Right ventricle myocardium inferior (tissue), 1 donor: ENCODE results near the gene KIF27. TPM values are rescaled to one million over a fixed set of nuclear protein-coding genes. Genes with fewer than 3 reads are reported as not detected.
"Not testable (repeated sequence)": the region's sequence is repeated elsewhere in the genome, so short reads cannot be mapped to it uniquely, and the experiment has no call there.

Experiments used
- ATAC-seq: fragments of 200-7000 bp; cut with Tn5 transposase; one replicate; pipeline ENCODE4 v1.9.1; 2020; ENCODE audit warnings: mild to moderate bottlenecking, moderate library complexity
- DNase-seq: peaks from one replicate; pipeline ENCODE4 v3.0.0; 2021; ENCODE audit errors: missing footprints
- intact Hi-C: fragments of 100-400 bp; cut with DNase I; formaldehyde crosslinking; loops from one replicate; pipeline ENCODE4 v1.11.0; 2022
- microRNA-seq: library from miRNA; unstranded; fragments of <30 nt; microRNA quantifications from one replicate; pipeline ENCODE4 v1.2.0, GENCODE V29; 2020
- total RNA-seq: library from RNA; stranded (reverse); fragmentation: NEBNext Ultra II Directional; extraction: Animal tissue kit (Norgen Biotek cat#: 25700); gene quantifications from one replicate; pipeline ENCODE4 v1.2.1, GENCODE V29; 2021
- donor health status: DM: no; HTN: yes; CAD: no; lungs with severe emphysema.

Gene KIF27
- total RNA-seq, 1 donor from 2014 or later = 3.4 TPM

DNA sequence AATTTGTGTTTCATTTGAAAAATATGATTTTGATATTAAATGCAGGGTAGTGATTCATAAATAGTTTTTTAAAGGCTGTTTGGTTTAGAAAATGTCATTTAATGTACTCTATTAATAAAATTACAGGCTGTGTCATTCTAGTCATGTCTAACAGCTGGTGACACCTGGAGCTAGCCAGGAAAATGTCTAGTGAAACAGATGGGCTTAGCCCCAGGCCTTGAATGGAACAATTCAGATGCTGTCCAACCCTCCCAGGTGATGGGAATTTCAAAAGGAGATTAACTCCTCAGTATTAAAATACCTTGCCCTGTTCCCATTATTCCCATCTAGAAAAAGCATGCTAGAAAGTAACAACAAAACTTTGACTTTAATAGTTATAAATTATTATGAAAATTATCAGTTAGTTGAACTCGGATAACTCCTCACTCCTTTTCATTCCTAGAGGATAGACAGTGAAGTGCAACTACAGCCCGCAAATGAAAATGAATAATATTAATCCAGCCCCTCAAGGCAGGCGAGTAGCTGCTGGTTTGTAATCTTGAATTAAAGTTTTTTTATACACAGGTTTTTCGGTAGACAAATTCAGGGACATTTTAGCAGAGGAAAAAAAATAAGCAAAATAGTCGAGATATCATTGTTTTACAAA lies 90.7 kb downstream of the KIF27 start:
- DNase-seq, intact Hi-C loops: not testable (repeated sequence)
- ATAC-seq = peak; percentile 72

DNA sequence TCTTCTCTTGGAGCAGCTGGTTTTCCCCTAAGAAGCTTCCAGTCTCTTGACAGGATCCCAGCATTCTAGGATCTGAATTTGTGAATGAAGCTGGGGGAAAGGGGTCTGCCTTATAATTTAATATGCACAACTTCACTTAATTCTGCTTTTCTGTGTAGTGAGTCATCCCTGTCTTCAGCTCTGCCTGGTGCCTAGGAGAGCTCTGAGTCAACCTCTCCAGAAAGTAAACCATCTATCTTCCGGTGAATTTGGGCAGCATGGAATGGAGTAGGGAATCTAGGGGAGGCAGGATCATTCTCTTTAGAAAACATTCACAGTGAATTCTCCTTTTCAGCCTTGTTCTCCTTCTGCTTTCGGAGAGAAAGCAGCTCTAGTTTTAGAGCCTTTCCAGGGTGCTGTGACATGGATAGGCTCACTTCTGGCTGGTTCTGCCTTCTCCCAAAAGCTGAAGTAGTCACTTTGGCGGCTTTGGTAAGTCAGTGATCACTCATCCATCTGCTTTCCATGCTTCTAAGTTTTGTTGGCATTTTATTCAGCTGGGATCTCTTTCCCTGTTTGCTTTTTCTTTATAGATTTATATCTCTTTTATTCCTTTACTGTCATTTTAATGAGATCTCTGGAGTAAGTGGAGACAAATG lies 96.1 kb downstream of the KIF27 start:
- DNase-seq, intact Hi-C loops, ATAC-seq: not testable (repeated sequence)

DNA sequence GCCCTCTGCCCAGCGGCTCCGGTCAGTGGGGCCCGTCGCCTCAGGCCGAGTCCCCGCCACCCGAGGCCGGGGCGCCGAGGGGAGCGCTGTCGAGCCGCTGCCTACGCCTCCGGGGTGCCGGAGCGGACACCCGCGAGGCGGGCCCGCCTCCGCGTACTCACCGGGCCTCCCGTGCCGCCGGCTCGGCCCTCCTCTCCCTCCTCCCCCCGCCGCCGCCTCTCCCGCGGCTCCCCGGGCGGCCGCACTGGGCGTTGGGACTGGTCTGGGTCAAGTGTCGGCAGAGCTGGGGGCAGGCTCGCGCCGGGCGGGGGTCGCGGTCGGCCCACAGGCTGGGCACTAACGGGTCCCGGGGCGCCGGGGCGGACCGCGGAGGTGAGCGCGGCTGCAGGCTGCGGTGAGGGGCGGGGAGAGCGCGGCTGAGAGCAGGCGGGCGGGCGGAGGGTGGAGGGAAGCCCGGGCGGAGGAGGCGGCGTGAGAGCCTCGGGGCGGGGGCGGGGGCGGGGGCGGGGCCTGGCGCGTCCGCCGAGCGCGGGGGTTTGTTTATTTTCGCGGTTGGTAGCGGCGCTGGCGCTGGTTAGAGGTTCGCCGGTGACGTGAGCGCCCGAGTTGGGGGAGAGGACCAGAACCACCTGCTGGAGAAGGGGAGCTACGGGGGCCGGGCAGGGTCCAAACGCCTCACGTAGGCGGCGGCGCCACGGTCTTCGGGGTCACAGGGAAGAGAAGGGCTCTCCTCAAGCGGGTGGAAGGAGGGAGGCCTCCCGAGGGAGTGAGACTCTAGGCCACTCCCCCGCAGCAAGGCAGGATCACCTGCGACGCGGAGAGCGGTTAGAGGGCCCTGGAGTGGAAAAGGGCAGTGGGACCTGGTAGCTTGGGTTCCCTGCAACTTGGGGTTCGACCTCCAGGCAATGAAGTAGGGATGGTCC lies 103.6 kb downstream of the KIF27 start, which contains the start of gene GKAP1:
Gene GKAP1, minus strand, starts transcription at position 414 of the 923 bp plus-strand sequence. CDS start 11,252 bp downstream, outside the sequence.
- DNase-seq (peak; percentile 91), ATAC-seq (peak; percentile 97)
- intact Hi-C loops = not testable (repeated sequence)

DNA sequence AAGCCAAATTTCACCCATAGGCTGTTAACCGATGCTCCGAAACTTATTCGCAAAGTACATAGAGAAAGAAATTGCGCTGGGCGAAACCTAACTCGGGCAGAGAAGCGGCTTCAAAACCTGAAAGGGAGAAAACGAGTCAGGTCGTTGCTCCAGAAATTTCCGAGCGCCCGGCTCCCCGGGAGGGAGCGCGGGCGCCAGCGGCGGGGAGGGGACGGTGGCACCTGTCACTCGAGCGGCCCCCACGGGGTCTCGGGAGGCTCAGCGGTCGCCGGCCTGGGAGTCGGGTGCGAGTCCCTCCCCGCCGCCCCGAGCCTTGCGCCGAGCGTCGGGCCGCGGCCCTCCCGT lies 104.2 kb downstream of the KIF27 start:
- DNase-seq, ATAC-seq, intact Hi-C loops: not testable (repeated sequence)

DNA sequence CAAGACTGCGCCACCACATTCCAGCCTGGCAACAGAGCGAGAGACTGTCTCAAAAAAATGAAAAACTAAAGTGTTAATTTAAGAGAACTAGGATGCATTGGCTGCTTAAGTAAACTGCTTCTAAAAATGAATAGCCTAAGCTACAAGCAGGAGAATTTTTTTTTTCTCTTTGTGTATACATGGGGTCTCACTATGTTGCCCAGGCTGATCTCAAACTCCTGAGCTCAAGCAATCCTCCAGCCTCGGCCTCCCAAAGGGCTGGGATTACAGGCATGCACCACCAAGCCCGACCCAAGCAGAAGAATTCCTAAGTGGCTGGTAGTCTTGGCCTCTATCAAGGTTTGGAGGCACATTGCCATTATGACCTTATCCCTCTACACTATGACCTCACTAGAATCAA lies 106.1 kb downstream of the KIF27 start:
- intact Hi-C loops = not testable (repeated sequence)

DNA sequence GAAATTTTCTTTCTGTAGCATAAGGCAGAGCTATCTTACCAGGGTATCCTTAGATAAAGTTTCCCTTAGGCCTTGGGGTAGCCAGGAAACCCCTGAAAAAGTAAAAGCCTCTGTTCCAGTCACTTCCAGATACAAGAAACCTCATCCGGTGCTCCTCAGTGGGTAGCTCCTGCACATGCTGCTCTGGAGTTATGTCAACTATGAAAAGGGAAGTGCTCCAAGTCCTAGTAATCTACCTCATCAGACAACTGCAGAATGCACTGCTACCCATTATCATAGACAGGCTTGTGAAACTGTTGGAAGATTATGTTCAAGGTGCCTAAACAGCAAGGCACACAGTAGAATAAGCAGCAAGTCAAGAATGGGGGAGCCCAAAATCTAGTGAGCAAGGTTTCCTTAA lies 112.0 kb downstream of the KIF27 start:
- intact Hi-C loops, DNase-seq, ATAC-seq: not testable (repeated sequence)

More for the DNA sequence above, 106.1 kb downstream of the KIF27 start:
- ATAC-seq, DNase-seq: not testable (repeated sequence)

DNA sequence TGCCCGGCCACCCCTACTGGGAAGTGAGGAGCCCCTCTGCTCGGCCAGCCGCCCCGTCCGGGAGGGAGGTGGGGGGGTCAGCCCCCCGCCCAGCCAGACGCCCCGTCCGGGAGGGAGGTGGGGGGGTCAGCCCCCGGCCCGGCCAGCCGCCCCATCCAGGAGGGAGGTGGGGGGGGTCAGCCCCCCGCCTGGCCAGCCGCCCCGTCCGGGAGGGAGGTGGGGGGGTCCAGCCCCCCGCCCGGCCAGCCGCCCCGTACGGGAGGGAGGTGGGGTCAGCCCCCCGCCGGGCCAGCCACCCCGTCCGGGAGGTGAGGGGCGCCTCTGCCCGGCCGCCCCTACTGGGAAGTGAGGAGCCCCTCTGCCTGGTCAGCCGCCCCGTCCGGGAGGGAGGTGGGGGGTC lies 116.8 kb downstream of the KIF27 start:
- intact Hi-C loops, ATAC-seq, DNase-seq: not testable (repeated sequence)

DNA sequence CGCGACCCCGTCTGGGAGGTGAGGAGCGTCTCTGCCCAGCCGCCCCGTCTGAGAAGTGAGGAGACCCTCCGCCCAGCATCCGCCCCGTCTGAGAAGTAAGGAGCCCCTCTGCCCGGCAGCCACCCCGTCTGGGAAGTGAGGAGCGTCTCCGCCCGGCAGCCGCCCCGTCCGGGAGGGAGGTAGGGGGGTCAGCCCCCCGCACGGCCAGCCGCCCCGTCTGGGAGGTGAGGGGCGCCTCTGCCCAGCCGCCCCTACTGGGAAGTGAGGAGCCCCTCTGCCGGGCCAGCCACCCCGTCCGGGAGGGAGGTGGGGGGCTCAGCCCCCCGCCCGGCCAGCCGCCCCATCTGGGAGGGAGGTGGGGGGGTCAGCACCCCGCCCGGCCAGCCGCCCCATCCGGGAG lies 117.3 kb downstream of the KIF27 start:
- ATAC-seq, intact Hi-C loops, DNase-seq: not testable (repeated sequence)

DNA sequence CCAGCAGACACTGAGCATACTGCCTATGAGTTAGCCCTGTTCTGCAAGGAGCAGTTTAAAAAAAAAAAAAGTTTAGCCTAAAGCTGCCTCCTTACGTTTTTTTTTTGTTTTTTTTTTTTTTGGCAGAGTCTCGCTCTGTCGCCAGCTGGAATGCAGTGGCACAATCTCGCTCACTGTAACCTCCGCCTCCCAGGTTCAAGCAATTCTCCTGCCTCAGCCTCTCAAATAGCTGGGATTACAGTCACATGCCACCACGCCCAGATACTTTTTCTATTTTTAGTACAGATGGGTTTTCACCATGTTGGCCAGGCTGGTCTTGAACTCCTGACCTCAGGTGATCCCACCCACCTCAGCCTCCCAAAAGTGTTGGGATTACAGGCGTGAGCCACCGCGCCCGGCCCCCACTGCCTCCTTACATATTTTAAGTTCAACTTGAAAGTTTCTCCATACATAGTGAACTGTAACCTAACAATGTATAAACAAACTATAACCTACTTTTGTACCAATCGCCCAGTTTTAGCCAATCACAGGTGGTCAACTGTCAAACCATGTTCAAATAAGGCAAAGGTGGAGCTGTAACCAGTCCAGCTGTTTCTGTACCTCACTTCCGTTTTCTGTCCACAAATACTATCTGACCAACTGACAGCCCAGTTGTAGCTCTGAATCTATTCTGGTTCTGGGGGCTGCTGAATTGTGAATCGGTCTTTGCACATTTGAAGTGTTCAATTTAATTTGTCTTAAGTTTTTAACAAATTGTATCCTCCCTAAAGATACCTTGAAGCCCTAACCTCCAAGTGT lies 120.8 kb downstream of the KIF27 start:
- no peak for ATAC-seq

DNA sequence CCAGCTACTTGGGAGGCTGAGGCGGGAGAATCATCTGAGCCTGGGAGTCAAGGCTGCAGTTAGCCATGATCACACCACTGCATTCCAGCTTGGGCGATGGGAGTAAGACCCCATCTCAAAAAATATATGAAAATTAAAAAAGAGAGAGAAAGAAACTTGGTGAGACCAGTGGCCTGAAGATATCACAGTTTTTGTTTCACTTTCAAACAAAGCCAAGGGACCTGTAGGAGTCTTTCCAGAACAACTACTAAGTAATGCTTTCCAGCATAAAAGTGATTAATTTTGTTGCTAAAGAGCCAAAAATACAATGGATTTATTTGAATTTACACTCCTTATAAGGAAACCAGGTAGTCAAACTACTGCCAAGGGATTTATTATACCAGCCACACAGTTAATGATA lies 127.2 kb downstream of the KIF27 start:
- intact Hi-C loops = no loop called here
- no peak for DNase-seq
- ATAC-seq = no peak

More for the DNA sequence above, 120.8 kb downstream of the KIF27 start:
- DNase-seq = no peak
- intact Hi-C loops = no loop called here

DNA sequence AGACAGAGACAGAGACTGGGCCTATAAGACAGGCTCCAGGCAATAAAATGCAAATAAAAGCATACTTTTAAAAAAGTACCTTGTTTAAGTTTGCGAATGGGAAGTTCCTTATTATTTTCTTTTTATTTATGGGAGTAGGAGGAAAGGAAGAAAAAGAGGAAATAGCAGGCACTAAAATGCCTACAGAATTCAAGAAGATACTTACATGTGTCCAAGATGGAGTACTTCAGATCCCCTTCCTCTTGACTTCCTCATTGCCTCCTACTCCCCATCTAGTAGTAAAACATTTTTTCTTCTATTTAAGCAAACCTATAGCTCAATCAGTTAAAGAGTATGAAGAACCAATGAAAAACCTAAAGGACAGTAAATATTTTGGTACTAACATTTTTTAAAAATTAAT lies 128.5 kb downstream of the KIF27 start:
- no peak for DNase-seq
- intact Hi-C loops = no loop called here
- no peak for ATAC-seq

Small RNAs within 50 kb of the gene (microRNA-seq; reads per million reads assigned to microRNA genes)
- 18.4 reads per million, percentile 31 among the genes with 10 or more reads in this experiment for gene MIR7-1

Other genes with a start within 250 kb of the KIF27 start
- 78.7 TPM for gene UBQLN1, start 213.5 kb downstream of the KIF27 start, total RNA-seq
- gene GKAP1, start 103.7 kb downstream of the KIF27 start, total RNA-seq = 26.4 TPM
- 277 TPM for gene HNRNPK, start 58.8 kb upstream of the KIF27 start, total RNA-seq
- 7.3 TPM for gene RMI1, start 59.4 kb upstream of the KIF27 start, total RNA-seq